Tongue (tissue), 2 donors: ENCODE measurements around the gene SSR1. TPM values are rescaled to one million over a fixed set of nuclear protein-coding genes. Genes with fewer than 3 reads are reported as not detected.
"Not testable (repeated sequence)": the region's sequence is repeated elsewhere in the genome, so short reads cannot be mapped to it uniquely, and the experiment has no call there.

Experiments used
- DNase-seq: peaks from one replicate; pipeline ENCODE4 v3.0.0-alpha.2; 2015
- total RNA-seq: library from RNA; depleted of rRNA; stranded (reverse); fragments of >200 nt; gene quantifications from one replicate; pipeline ENCODE4 v1.2.3, GENCODE V29; 2014

Gene SSR1
- 60.5 TPM for total RNA-seq

GRCh38 chr6:7312616-7313504 is at the start of gene SSR1:
TSS of gene SSR1 (minus strand) at chr6:7313199. CDS start at chr6:7313120, 79 bp downstream.
- DNase-seq, result peak; percentile 99

GRCh38 chr6:7351916-7352315 is 38.9 kb upstream of the SSR1 start:
- not testable (repeated sequence) for DNase-seq

- not testable (repeated sequence) for DNase-seq
Observed at GRCh38 chr6:7350591-7350990, 37.6 kb upstream of the SSR1 start.

- DNase-seq, result not testable (repeated sequence)
Observed at GRCh38 chr6:7347551-7347997, 34.6 kb upstream of the SSR1 start.

GRCh38 chr6:7344773-7345450 is 31.9 kb upstream of the SSR1 start:
- not testable (repeated sequence) for DNase-seq

GRCh38 chr6:7343546-7344475 is 30.8 kb upstream of the SSR1 start:
- no peak for DNase-seq

- no peak for DNase-seq
Observed at GRCh38 chr6:7341989-7342742, 29.2 kb upstream of the SSR1 start.

- DNase-seq, result no peak
Observed at GRCh38 chr6:7341271-7341670, 28.3 kb upstream of the SSR1 start.

- DNase-seq, result not testable (repeated sequence)
Observed at GRCh38 chr6:7339007-7339732, 26.2 kb upstream of the SSR1 start.

- DNase-seq, result no peak
Observed at GRCh38 chr6:7338031-7338430, 25.0 kb upstream of the SSR1 start.

- no peak for DNase-seq
Observed at GRCh38 chr6:7335519-7335918, 22.5 kb upstream of the SSR1 start.

GRCh38 chr6:7334685-7335084 is 21.7 kb upstream of the SSR1 start:
- DNase-seq, result no peak

GRCh38 chr6:7332090-7332745 is 19.2 kb upstream of the SSR1 start:
- no peak for DNase-seq

GRCh38 chr6:7331452-7331851 is 18.5 kb upstream of the SSR1 start:
- no peak for DNase-seq

- DNase-seq, result no peak
Observed at GRCh38 chr6:7328243-7328642, 15.2 kb upstream of the SSR1 start.

- no peak for DNase-seq
Observed at GRCh38 chr6:7325750-7326149, 12.8 kb upstream of the SSR1 start.

GRCh38 chr6:7324520-7324919 is 11.5 kb upstream of the SSR1 start:
- DNase-seq, result no peak

GRCh38 chr6:7323074-7323473 is 10.1 kb upstream of the SSR1 start:
- DNase-seq, result no peak

GRCh38 chr6:7321866-7322265 is 8.9 kb upstream of the SSR1 start:
- not testable (repeated sequence) for DNase-seq

GRCh38 chr6:7319406-7319805 is 6.4 kb upstream of the SSR1 start:
- not testable (repeated sequence) for DNase-seq
